LNCaP clone FGC (cell line): ENCODE results near the gene TMEM161A.

Source experiments
- DNase-seq: peaks from one replicate; pipeline ENCODE4 v3.0.0-alpha.2; 2011; ENCODE audit warnings: low read depth
- H3K4me3 ChIP-seq: 2 replicates; pipeline ENCODE4 v1.5.1; 2011; ENCODE audit warnings: mild to moderate bottlenecking, low read depth, low read length, control low read depth
- CTCF ChIP-seq: IDR thresholded peaks from 2 replicates; pipeline ENCODE4 v1.5.1; 2012; ENCODE audit warnings: mild to moderate bottlenecking; ENCODE audit not compliant: control insufficient read depth, insufficient read depth; ENCODE audit errors: extremely low read depth

Gene TMEM161A

DNA sequence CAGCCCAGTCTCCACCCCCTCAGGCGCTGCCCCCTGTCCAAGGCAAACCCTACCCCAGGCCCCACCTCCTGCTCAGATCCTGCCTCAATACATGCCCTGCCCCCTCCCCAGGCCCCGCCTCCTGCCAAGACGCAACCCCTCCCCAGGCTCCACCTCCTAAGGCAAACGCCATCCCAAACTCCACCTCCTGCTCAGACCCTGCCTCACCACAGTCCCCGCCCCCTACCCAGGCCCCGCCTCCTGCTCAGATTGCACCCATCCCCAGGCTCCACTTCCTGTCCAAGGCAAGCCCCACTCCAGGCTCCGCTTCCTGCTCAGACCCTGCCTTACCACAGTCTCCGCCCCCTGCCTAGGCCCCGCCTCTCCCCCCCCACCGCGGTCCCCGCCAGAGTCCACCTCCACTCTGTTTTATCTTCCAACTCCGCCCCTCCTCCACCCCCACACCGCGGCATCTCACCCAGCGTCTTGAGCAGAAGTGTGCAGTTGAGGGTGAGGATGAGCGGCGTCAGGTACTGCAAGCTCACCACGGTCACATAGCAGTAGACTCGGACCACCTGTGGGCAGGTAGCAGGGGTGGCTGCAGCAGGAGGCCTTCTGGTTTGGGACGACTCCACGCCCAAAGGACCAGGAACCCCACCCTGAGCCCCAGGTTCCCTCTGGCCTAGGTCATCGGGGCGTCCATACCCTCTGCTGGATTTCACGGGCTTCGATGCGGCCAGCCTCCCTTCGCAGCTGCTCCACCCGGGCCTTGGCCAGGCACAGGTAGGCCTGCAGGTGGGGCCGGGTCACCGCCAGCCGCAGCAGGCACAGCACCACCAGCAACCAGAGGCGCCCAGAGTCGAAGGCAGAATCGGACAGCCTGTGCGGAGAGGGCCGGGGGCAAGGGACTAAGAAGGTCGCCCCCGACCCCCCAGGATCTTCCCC is 17.7 kb downstream of the TMEM161A start:
- no peak for TF ChIP-seq CTCF
- no peak overlapping the region for H3K4me3 ChIP-seq
- no peak for DNase-seq

DNA sequence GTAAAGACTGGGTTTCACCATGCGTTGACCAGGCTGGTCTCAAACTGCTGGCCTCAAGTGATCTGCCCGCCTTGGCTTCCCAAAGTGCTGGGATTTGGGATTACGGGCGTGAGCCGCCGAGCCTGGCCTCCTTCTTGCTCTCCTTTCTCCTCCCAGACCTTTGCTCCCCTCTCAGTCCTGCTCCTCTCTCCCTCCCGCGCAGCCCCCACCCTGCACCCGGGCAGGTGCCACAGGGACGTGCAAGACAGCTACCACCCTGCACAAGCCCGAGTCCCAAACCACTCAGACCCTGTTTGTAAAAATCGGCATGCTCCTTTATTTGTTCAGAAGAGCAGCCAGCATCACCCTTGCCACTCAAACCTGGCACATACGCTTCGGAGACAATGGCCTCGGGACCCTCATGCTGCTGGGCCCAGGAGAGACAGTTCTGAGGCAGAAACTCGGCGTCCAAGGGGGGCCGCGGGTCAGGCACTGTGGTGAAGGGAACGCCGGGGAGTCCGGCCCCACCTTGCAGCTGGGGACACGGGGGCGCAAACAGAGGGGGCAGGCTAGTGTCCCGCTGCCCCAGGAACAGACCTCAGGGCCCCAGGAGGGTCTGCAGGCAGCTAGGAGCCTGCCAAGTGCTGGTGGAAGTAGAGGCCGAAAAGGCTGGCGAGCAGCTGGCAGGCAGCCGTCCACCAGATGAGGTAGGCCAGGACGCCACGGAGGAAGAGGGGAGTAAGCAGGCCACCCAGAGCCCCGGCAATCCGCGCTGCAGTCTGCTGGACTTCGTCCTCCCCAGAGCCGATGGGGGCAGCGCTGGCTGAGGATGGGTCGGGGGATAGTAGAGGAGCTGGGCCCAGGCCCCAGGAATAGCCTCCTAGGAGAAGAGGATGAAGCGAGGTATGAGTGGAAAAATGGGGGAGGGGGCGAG is 18.7 kb downstream of the TMEM161A start:
- DNase-seq: no peak
- H3K4me3 ChIP-seq: no peak overlapping the region
- no peak for TF ChIP-seq CTCF

DNA sequence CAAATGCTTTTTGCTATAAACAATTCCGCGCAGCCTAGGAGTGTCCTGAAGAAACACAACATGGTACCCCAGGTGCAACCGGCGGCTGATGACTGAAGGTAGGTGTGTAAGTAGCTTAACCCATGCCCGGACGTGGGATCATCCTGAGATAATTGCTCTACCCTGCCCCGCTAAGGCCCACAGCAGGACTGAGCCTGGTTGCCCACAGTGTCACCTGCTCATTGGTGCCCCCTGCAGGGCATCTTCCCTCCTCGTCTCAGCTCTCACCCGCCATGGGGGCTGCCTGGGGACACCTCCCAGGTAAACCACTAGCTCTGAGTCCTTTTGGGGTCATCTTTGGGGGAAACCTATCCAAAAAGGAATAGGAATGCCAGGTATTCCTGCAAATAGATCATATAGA is 22.3 kb downstream of the TMEM161A start:
- H3K4me3 ChIP-seq: no peak overlapping the region
- DNase-seq: no peak
- peak; percentile 26; the same call in 1 of the 2 replicates for TF ChIP-seq CTCF

DNA sequence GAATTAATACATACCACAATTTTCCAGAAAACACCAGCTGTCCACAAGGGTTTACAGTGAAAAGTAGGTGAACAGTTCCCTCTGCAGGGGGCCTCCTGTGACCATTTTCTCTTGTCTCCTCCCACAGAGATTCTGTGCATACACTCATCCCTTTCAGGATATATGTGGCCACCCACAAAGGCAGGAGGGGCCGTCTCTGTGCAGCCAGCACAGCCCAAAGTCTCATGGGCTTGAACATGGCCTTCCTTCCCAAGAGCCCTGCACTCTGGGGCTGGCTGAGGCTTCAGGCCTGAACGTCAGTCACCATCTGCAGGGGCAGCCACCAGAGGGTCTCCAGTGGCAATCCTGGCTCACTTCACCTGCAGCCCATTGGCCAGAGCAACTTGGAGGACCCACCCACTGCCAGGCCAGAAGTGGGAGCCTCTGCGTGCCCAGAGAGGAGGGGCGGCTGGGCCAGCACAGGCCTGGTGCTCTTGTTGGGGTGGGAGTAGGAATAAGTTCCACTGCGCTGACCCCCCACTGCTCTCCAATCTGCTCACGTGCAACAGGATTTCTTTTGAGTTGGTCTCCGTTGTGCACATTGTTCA is 25.1 kb downstream of the TMEM161A start:
- no peak for TF ChIP-seq CTCF
- H3K4me3 ChIP-seq: no peak overlapping the region
- no peak for DNase-seq

DNA sequence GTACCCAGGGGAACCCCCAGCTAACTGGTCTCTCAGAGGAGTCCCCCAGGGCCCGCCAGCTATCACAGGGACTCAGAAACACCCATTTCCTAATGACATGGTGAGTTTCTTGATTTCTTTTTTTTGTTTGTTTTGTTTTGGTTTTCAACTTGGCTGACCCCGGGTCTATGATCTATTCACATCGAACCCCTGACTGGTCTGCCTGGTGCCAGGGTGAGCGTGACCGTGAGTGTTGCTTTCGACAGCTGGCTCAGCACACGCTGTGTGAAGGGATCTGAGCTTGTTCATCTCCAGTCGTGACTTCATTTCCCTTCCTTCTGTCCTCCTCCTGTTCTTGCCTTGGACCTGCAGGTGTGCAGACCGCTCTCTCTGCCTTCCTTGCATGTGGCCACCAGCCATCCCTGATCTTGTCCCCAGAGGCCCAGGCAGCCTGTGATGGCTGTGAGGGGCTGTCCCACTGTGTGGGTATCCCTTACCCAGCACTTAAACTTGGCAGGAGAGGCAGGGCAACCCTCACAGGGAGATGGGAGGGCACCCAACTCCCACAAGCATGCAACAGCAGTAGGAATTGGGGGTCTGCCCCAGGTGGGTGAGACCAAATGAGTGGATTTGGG is 26.2 kb downstream of the TMEM161A start:
- no peak overlapping the region for H3K4me3 ChIP-seq
- no peak for TF ChIP-seq CTCF
- DNase-seq: no peak

DNA sequence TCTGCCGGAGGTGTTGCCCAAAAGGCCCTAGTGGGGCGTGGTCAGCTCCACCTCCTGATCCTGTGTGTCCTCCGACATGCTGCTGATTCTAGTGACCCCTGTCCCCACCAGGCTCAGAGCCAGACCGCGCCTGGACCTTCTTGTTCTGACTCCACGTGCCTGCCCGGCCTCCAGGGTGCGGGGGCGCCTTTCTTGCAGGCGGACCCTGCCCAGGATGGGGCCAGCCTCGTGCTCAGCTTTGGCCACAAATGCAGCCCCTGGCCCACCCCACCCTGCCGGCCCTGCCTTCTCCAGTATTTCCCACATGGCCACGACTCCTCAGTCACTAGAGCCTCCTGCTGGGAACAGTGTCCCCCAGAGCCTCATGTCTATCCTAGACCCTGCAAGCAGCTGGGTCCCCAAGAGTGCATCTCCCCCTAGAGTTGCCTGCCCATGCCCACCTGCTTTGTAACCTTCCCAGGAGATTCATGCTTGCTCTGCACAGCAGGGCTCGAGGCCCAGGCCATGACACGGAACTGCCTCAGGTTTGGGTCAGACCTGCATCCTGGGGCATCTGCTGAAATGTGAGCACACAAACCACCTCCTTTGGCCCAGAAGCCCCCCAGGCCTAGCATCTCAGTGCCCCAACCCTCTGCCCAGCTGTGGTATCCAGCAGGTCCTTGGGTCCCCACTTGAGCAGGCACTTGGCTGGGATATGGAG is 27.0 kb downstream of the TMEM161A start:
- no peak for TF ChIP-seq CTCF
- H3K4me3 ChIP-seq: no peak overlapping the region
- no peak for DNase-seq
